ENCODE measurements around the gene OPRL1. TPM values are rescaled to one million over a fixed set of nuclear protein-coding genes. Genes with fewer than 3 reads are reported as not detected.

OPRL1 gene
- total RNA-seq, 1 donor from 2014 or later = 1.3 TPM

GRCh38 chr20:64139199-64140060, 59.5 kb downstream of the OPRL1 start:
- peak; percentile 88 for DNase-seq (ENCODE audit: low spot score)

GRCh38 chr20:64140061-64140931, 60.4 kb downstream of the OPRL1 start:
- DNase-seq (ENCODE audit: low spot score) = peak; percentile 45

GRCh38 chr20:64140956-64141355, 61.1 kb downstream of the OPRL1 start:
- peak; percentile 74 for DNase-seq (ENCODE audit: low spot score)

GRCh38 chr20:64142590-64142989, 62.7 kb downstream of the OPRL1 start:
- peak; percentile 59 for DNase-seq (ENCODE audit: low spot score)

GRCh38 chr20:64143018-64143801, 63.3 kb downstream of the OPRL1 start:
- peak; percentile 84 for DNase-seq (ENCODE audit: low spot score)

- DNase-seq (ENCODE audit: low spot score) = no peak
These were observed 64.4 kb downstream of the OPRL1 start for GRCh38 chr20:64144144-64144912.

GRCh38 chr20:64145458-64146300, 65.8 kb downstream of the OPRL1 start:
- no peak for DNase-seq (ENCODE audit: low spot score)

- peak; percentile 72 for DNase-seq (ENCODE audit: low spot score)
These were observed 66.5 kb downstream of the OPRL1 start for GRCh38 chr20:64146301-64146935.

- peak; percentile 75 for DNase-seq (ENCODE audit: low spot score)
These were observed 67.1 kb downstream of the OPRL1 start for GRCh38 chr20:64146936-64147477.

GRCh38 chr20:64148581-64148980, 68.7 kb downstream of the OPRL1 start:
- DNase-seq (ENCODE audit: low spot score) = no peak

- no peak for DNase-seq (ENCODE audit: low spot score)
These were observed 69.3 kb downstream of the OPRL1 start for GRCh38 chr20:64149141-64149540.

- DNase-seq (ENCODE audit: low spot score) = no peak
These were observed 70.1 kb downstream of the OPRL1 start for GRCh38 chr20:64149809-64150560.

Small RNAs within 50 kb of the gene (microRNA-seq; reads per million reads assigned to microRNA genes)
- not detected for gene MIR6813 (ENCODE audit: borderline number of aligned reads)

Other genes with a start within 250 kb of the OPRL1 start
- 34.7 TPM for gene ZBTB46, start 248.8 kb upstream of the OPRL1 start, total RNA-seq
- gene ABHD16B, start 218.6 kb upstream of the OPRL1 start, total RNA-seq = not detected
- gene TPD52L2, start 214.8 kb upstream of the OPRL1 start, total RNA-seq = 114 TPM
- gene DNAJC5, start 185.0 kb upstream of the OPRL1 start, total RNA-seq = 50.5 TPM
- 36.0 TPM for gene UCKL1, start 123.7 kb upstream of the OPRL1 start, total RNA-seq
- 18.7 TPM for gene ZNF512B, start 110.2 kb upstream of the OPRL1 start, total RNA-seq
- gene SAMD10, start 100.4 kb upstream of the OPRL1 start, total RNA-seq = 2.9 TPM
- gene PRPF6, start 99.0 kb upstream of the OPRL1 start, total RNA-seq = 46.3 TPM
- 0.74 TPM for gene C20orf204, start 43.9 kb upstream of the OPRL1 start, total RNA-seq
- 70.5 TPM for gene SOX18, start 30.4 kb upstream of the OPRL1 start, total RNA-seq
- gene TCEA2, start 16.9 kb upstream of the OPRL1 start, total RNA-seq = 42.5 TPM
- 29.0 TPM for gene RGS19, start 564 bp upstream of the OPRL1 start, total RNA-seq
- not detected for gene LKAAEAR1, start 4.3 kb downstream of the OPRL1 start, total RNA-seq
- gene NPBWR2, start 27.5 kb downstream of the OPRL1 start, total RNA-seq = not detected
- not detected for gene MYT1, start 84.4 kb downstream of the OPRL1 start, total RNA-seq
- 33.7 TPM for gene PCMTD2, start 175.7 kb downstream of the OPRL1 start, total RNA-seq